ENCODE results near the gene SSRP1.

The SSRP1 gene

GRCh38 chr11:57347336-57347735 is 11.6 kb upstream of the SSRP1 start:
- H2AFZ ChIP-seq (ENCODE audit: low read length) = no peak overlapping the region
- H4K20me1 ChIP-seq (ENCODE audit: insufficient read depth, low read length) = no peaks in the 10 kb centered on the region
- no peak for TF ChIP-seq EZH2 (optimal IDR thresholded peaks at IDR 0.05; ENCODE audit: low read depth, low read length)
- TF ChIP-seq, protein P1, sequence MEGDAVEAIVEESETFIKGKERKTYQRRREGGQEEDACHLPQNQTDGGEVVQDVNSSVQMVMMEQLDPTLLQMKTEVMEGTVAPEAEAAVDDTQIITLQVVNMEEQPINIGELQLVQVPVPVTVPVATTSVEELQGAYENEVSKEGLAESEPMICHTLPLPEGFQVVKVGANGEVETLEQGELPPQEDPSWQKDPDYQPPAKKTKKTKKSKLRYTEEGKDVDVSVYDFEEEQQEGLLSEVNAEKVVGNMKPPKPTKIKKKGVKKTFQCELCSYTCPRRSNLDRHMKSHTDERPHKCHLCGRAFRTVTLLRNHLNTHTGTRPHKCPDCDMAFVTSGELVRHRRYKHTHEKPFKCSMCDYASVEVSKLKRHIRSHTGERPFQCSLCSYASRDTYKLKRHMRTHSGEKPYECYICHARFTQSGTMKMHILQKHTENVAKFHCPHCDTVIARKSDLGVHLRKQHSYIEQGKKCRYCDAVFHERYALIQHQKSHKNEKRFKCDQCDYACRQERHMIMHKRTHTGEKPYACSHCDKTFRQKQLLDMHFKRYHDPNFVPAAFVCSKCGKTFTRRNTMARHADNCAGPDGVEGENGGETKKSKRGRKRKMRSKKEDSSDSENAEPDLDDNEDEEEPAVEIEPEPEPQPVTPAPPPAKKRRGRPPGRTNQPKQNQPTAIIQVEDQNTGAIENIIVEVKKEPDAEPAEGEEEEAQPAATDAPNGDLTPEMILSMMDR (IDR thresholded peaks at IDR 0.05; ENCODE audit: low read length) = no peak
- no peak for TF ChIP-seq EZH2phosphoT487 (IDR thresholded peaks at IDR 0.05; ENCODE audit: low read length)
- H3K27me3 ChIP-seq (replicated peaks; ENCODE audit: insufficient read depth, low read length) = 0 out of 2 replicates have a peak, but pooled peaks cover 5% of the 10 kb centered on the region
- H3K27ac ChIP-seq (ENCODE audit: low read length) = no peak overlapping the region
- H3K9me3 ChIP-seq (replicated peaks; ENCODE audit: insufficient read depth, low read length) = no peaks in the 10 kb centered on the region
- H3K9ac ChIP-seq (ENCODE audit: low read length) = no peak overlapping the region
- no peaks in the 10 kb centered on the region for H3K79me2 ChIP-seq (ENCODE audit: low read length)
- H3K36me3 ChIP-seq (replicated peaks; ENCODE audit: insufficient read depth, low read length) = no peaks in the 10 kb centered on the region
- H3F3A ChIP-seq (ENCODE audit: insufficient read depth, low read length) = no peaks in the 10 kb centered on the region
- H3K9me2 ChIP-seq (replicated peaks; ENCODE audit: insufficient read depth, low read length) = no peaks in the 10 kb centered on the region
- H3K4me1 ChIP-seq (ENCODE audit: low read length) = no peaks in the 10 kb centered on the region
- H3K4me2 ChIP-seq (ENCODE audit: low read depth, low read length) = no peak overlapping the region
- DNase-seq = no peak
- H3K4me3 ChIP-seq (ENCODE audit: low read length) = no peak overlapping the region

DNA sequence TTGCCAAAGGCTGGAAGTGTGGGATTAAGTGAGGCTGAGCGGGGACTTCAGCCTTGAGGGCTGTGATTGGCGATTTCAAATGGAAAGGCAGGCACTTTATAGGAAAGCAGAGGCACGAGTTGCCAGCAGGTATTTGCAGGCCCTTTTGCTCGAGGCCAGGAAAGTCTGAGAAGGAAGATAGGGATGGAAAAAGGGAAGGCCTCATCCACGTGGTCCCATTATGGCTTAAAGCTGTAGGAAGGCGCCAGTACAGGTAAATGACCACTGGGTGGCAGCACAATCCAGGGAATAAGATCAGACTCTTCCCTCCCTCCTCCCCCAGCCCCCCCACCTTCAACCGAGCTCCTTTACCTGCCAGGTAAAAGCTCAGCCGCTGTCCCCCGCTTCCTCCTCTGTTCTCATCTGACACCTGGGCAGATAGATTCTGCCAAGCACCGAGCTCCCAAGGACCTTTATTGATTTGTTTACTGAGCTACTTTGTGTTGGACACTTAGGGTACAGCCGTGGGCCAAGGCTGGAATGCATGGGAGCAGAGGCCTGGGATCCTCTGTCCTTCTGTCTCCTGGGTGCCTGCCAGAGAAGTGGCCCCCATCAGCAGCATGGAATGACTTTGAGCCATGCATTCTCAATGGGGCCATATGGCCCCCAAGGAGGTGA is 10.0 kb upstream of the SSRP1 start:
- no peak overlapping the region for H3K27ac ChIP-seq (ENCODE audit: low read length)
- no peaks in the 10 kb centered on the region for H3K9me2 ChIP-seq (replicated peaks; ENCODE audit: insufficient read depth, low read length)
- TF ChIP-seq, protein P1 (IDR thresholded peaks at IDR 0.05; ENCODE audit: low read length) = peak; percentile 66
- TF ChIP-seq EZH2 (optimal IDR thresholded peaks at IDR 0.05; ENCODE audit: low read depth, low read length) = no peak
- no peak for TF ChIP-seq EZH2phosphoT487 (IDR thresholded peaks at IDR 0.05; ENCODE audit: low read length)
- H2AFZ ChIP-seq (ENCODE audit: low read length) = peak overlapping the region; percentile 77
- peak overlapping the region; percentile 43; the same call in 1 of the 2 replicates for H3K4me2 ChIP-seq (ENCODE audit: low read depth, low read length)
- no peaks in the 10 kb centered on the region for H3K4me1 ChIP-seq (ENCODE audit: low read length)
- no peaks in the 10 kb centered on the region for H3K36me3 ChIP-seq (replicated peaks; ENCODE audit: insufficient read depth, low read length)
- no peaks in the 10 kb centered on the region for H3K79me2 ChIP-seq (ENCODE audit: low read length)
- no peak overlapping the region for H3K4me3 ChIP-seq (ENCODE audit: low read length)
- H3F3A ChIP-seq (ENCODE audit: insufficient read depth, low read length) = no peaks in the 10 kb centered on the region
- peak; percentile 66 for DNase-seq
- no peaks in the 10 kb centered on the region for H4K20me1 ChIP-seq (ENCODE audit: insufficient read depth, low read length)
- no peaks in the 10 kb centered on the region for H3K9me3 ChIP-seq (replicated peaks; ENCODE audit: insufficient read depth, low read length)
- H3K27me3 ChIP-seq (replicated peaks; ENCODE audit: insufficient read depth, low read length) = 0 out of 2 replicates have a peak, but pooled peaks cover 5% of the 10 kb centered on the region
- H3K9ac ChIP-seq (ENCODE audit: low read length) = no peak overlapping the region

DNA sequence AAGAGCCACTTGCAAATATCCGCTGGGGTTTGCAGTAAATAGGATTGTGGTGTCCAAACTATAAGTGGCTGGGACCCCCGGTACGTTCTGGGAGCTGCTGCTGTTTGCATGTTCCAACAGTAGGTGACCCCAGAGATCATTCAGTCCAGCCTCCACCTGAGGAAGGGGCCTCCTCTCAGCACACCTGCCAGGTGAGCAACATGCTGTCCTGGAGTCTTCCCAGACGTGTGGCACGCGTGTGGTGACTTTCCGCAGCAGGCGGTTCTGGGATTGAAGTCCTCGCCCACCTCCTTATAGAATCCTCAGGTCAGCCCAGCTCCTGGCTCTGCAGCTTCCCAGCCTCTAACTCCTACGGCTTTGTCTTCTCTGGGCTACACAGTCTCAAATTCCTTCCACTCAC is 9.1 kb upstream of the SSRP1 start:
- H3K36me3 ChIP-seq (replicated peaks; ENCODE audit: insufficient read depth, low read length) = no peaks in the 10 kb centered on the region
- H2AFZ ChIP-seq (ENCODE audit: low read length) = peak overlapping the region; percentile 77
- 0 out of 2 replicates have a peak, but pooled peaks cover 5% of the 10 kb centered on the region for H3K27me3 ChIP-seq (replicated peaks; ENCODE audit: insufficient read depth, low read length)
- H3K9me2 ChIP-seq (replicated peaks; ENCODE audit: insufficient read depth, low read length) = no peaks in the 10 kb centered on the region
- no peak overlapping the region for H3K4me3 ChIP-seq (ENCODE audit: low read length)
- no peaks in the 10 kb centered on the region for H3K79me2 ChIP-seq (ENCODE audit: low read length)
- H3K9me3 ChIP-seq (replicated peaks; ENCODE audit: insufficient read depth, low read length) = no peaks in the 10 kb centered on the region
- no peak overlapping the region for H3K27ac ChIP-seq (ENCODE audit: low read length)
- H4K20me1 ChIP-seq (ENCODE audit: insufficient read depth, low read length) = no peaks in the 10 kb centered on the region
- no peak overlapping the region for H3K9ac ChIP-seq (ENCODE audit: low read length)
- H3K4me1 ChIP-seq (ENCODE audit: low read length) = no peaks in the 10 kb centered on the region
- TF ChIP-seq EZH2 (optimal IDR thresholded peaks at IDR 0.05; ENCODE audit: low read depth, low read length) (no peak), EZH2phosphoT487 (IDR thresholded peaks at IDR 0.05; ENCODE audit: low read length) (no peak)
- no peak overlapping the region for H3K4me2 ChIP-seq (ENCODE audit: low read depth, low read length)
- no peak for DNase-seq
- H3F3A ChIP-seq (ENCODE audit: insufficient read depth, low read length) = no peaks in the 10 kb centered on the region

- TF ChIP-seq, protein P1 (IDR thresholded peaks at IDR 0.05; ENCODE audit: low read length) = no peak
- TF ChIP-seq EZH2phosphoT487 (IDR thresholded peaks at IDR 0.05; ENCODE audit: low read length) = no peak
- no peak for TF ChIP-seq EZH2 (optimal IDR thresholded peaks at IDR 0.05; ENCODE audit: low read depth, low read length)
- H3K27ac ChIP-seq (ENCODE audit: low read length) = no peak overlapping the region
- H3K36me3 ChIP-seq (replicated peaks; ENCODE audit: insufficient read depth, low read length) = no peaks in the 10 kb centered on the region
- DNase-seq = no peak
- no peaks in the 10 kb centered on the region for H4K20me1 ChIP-seq (ENCODE audit: insufficient read depth, low read length)
- H3K9ac ChIP-seq (ENCODE audit: low read length) = no peak overlapping the region
- H3K4me2 ChIP-seq (ENCODE audit: low read depth, low read length) = no peak overlapping the region
- no peaks in the 10 kb centered on the region for H3K79me2 ChIP-seq (ENCODE audit: low read length)
- no peaks in the 10 kb centered on the region for H3K9me3 ChIP-seq (replicated peaks; ENCODE audit: insufficient read depth, low read length)
- H3K4me1 ChIP-seq (ENCODE audit: low read length) = no peaks in the 10 kb centered on the region
- no peaks in the 10 kb centered on the region for H3F3A ChIP-seq (ENCODE audit: insufficient read depth, low read length)
- H3K27me3 ChIP-seq (replicated peaks; ENCODE audit: insufficient read depth, low read length) = 0 out of 2 replicates have a peak, but pooled peaks cover 7% of the 10 kb centered on the region
- H2AFZ ChIP-seq (ENCODE audit: low read length) = no peak overlapping the region
- H3K4me3 ChIP-seq (ENCODE audit: low read length) = no peak overlapping the region
- H3K9me2 ChIP-seq (replicated peaks; ENCODE audit: insufficient read depth, low read length) = no peaks in the 10 kb centered on the region
Observed at GRCh38 chr11:57343825-57344224, 8.1 kb upstream of the SSRP1 start.

Data from MM.1S (cell line).